HG03432 (cell line): ENCODE data around the gene SEC22C.

Experiments used
- ATAC-seq: cut with Tn5 transposase; IDR thresholded peaks from one replicate; pipeline ENCODE4 v1.9.1; 2021; ENCODE audit warnings: mild to moderate bottlenecking, moderate library complexity; ENCODE audit not compliant: unreplicated experiment

Gene SEC22C

GRCh38 chr3:42515976-42516375 lies 65.8 kb downstream of the SEC22C start:
- no peak for ATAC-seq

GRCh38 chr3:42515391-42515916 lies 66.3 kb downstream of the SEC22C start:
- no peak for ATAC-seq

DNA sequence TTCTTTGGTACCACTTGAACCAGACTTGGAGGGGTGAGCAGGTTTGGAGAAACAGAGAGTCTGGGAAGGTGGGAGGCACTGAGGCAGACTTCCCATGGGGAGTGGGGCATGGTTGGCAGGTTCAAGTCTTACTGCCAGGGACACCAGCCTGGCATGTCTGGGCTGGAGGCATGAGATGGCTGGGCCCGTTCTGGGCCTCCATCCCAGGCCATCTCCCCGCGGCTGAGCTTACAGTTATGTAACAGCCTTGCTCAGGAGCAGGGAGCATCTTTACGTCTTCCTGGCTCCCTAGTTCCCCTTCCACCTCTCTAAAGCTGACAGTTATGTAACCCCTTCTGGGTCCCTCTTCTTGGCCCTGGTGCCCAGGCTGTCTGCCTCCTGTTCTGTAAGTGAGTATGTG lies 66.9 kb downstream of the SEC22C start:
- no peak for ATAC-seq

- ATAC-seq, result no peak
Measured at GRCh38 chr3:42513521-42513920, 68.2 kb downstream of the SEC22C start.

GRCh38 chr3:42513121-42513520 lies 68.6 kb downstream of the SEC22C start:
- ATAC-seq, result no peak

DNA sequence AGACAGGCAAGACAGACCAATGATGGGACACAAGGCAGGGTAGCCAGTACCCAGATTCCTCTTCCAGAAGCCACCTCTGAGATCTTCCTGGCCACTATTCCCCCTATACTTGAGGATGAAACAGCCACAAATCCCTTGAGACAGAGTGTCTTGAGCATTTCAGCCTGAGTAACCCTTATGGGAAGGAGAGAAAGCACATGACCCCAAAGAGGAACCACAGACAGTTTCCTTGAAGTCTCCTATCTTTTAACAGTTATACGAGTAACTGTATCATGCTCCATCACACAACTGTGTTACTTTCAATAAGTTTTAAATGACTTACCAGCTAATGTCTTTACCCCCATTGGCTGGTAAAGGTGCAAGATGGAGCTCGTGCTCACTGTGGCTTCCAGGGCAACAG lies 70.0 kb downstream of the SEC22C start:
- no peak for ATAC-seq

DNA sequence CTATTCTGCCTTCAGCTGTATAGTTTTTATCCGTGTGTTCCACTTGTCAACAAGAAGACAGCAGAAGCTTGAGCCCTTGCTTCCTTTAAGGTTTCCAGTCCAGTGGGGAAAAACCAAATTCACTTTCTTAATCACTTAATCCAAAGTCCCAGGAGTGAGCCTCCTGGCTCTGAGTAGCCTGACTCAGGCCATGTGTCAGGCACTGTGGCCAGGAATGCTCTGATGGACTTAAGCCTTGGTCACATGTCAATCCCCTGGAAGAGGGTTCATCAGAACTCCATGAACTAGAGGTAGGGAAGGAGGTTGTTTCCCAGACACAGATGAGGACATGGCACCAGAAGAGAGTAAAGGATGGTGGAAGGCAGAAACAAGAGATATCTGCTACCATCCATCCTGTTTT lies 70.6 kb downstream of the SEC22C start:
- ATAC-seq, result no peak

- ATAC-seq, result no peak
Measured at GRCh38 chr3:42510325-42510724, 71.4 kb downstream of the SEC22C start.

- ATAC-seq, result no peak
Measured at GRCh38 chr3:42509111-42509510, 72.7 kb downstream of the SEC22C start.

DNA sequence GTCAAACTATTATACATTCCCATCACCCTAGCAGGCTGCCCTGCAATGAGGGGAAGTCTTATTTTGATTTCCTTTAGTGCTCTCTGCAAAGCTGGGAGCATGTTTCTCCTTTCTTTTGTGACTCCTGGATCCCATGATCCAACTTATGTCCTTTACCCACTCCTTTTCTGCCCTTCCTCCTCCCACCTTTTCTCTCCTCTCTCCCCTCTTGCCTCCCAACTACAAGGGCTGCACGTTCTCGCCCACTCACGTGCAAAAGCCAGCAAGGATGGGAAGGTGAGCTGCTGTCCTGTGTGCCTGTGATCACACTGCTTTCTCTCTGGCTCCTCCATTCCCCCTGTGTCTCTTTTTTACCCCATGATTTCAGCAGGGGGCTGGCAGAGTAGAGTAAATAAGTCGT lies 73.2 kb downstream of the SEC22C start:
- no peak for ATAC-seq

DNA sequence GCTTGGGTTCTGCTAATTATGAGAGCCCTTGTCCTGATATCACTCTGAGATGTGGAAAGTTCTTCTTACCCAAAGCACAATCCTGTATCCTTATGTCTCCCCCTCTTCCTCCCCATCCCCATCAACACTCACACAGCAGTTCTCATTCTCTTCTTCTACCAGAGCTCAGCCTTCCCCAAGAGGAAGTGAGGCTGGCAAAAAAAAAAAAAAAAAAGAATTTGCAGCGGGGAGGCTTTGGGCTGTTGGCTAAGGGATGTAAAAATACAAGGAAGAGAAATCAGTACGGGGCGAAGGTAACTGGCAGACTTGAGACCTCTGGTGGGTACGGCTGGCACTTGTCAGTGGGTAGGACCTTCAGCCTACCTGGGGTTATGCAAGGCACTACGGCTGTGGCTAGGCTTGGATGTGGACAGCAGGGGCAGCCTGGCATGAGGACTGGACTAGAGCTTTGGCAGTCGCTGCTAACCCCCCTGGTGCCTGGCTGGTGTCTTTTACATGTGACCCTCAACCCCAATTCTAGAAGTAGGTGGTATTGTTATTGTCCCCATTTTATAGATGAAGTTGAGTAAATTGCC lies 73.9 kb downstream of the SEC22C start:
- no peak for ATAC-seq

DNA sequence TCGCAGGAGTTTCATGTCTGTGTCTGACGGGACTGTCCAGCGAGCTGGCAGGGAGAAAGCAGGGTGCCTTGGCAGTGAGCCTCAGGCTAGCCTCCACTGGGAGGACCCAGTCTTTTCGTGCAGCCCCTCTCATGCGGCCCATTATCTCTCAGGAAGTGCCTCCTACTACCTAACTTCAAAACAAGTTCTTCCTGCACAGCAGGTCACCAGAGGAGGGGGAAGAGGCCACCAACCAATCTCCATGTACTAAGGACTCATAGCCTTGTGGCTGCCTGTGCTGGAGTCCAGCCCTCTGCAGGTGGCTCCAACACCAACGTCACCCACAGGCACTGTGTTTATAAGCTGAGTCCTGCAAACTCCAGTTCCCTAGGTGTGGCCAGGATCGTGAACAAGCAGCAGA lies 74.5 kb downstream of the SEC22C start:
- ATAC-seq, result no peak

DNA sequence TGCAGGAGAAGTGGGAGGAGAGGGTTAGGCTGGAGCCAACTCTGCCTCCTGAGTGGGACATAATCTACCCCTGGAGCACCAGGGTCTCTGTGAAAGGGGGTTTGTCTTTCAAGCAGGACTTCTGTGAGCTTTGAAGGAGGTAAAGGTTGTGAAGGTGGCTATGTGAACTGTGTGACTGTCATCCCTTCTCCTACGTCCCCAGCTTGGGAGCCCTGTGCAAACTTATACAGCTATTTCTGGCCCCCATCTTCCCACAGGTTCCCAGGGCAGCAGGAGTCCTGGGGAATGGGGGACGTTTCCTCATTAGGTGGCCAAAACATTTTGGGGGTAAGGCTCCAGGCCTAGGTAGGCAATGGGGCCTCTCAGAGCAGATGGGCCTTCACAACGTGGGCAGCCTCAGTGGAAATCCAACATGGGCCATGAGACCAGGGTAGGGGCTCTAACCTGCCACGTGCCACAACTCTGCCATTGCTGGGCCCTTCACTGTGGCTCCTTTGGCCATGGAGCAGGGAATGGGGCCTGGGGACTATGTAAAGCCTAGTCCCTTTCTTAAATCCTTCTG lies 75.8 kb downstream of the SEC22C start:
- ATAC-seq, result no peak

DNA sequence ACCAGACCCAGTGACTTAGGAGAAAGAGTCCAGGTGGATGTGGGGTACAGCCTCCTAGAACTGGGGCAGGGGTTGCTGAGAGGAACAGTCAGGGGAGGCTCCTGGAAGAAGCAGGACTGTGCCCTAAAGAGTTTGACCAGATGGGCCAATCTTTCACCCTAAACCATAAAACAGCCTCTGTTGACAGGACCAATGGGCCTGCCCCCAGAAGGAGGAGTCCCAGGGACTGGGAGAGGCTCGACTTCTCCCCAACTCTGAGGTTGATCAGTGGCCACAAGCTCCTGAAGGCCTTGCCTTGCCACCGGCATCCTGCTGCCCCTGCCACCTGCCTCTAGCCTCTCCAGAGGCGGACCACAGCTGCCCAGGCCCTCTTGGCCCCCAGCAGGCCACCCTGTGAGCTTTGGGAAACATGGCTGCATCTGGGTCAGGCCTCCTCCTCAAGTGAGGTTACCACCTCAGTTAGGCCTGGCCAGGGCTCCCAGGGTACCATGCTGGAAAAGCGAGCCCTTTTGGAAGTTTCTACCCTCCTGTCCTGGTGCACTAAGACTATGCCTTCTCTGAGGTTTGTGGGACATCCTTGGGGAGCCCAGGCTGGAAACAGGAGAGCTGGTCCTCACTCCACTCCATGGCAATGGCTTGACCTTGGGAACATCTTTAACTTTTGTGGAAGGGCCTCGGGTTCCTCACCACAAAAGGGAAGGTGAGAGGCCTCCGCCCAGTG lies 76.5 kb downstream of the SEC22C start:
- ATAC-seq, result no peak

- no peak for ATAC-seq
Measured at GRCh38 chr3:42504334-42505127, 77.2 kb downstream of the SEC22C start.

- no peak for ATAC-seq
Measured at GRCh38 chr3:42503957-42504333, 77.8 kb downstream of the SEC22C start.

GRCh38 chr3:42503251-42503924 lies 78.4 kb downstream of the SEC22C start:
- ATAC-seq, result no peak

DNA sequence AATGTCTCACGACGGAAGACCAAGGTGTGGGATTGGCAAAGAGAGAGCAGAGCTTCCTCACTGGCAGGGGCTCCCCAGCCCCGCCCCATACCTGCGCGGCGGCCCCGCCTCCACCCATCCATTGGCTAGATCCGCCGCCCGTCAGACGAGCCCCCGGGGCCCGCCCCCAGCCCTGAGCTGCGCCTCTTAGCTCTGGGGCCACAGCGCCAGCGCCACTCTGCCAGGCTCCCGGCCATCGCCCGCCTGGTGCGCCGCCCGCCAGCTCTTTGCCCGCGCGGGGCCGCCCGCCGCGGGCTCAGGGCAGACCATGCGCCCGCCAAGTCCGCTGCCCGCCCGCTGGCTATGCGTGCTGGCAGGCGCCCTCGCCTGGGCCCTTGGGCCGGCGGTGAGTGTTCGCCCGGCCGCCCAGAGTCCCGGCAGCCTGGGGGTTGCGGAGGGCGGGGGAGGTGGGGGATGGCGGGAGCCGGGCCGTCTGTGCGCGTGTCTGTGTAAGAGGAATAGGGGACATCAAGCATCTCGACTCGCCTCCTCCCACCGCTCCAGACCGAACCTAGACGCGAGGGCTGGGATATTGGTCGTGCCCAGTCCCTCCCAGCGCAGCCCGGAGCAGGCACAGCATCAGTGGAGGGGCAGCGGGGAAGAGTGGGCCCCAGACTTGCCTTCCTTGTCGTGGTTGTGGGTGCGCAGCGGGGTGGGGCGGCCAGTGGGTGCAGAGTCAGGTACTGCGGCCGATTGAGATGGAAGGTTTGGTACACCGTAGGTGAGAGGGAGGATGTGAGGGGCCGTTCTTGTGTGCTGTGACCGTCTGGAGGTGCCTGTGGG lies 79.1 kb downstream of the SEC22C start, which contains the start of gene VIPR1:
VIPR1 (plus strand) TSS at position 215 of the 822 bp plus-strand sequence; CDS start at position 308, 93 bp downstream.
- ATAC-seq, result peak; percentile 93

DNA sequence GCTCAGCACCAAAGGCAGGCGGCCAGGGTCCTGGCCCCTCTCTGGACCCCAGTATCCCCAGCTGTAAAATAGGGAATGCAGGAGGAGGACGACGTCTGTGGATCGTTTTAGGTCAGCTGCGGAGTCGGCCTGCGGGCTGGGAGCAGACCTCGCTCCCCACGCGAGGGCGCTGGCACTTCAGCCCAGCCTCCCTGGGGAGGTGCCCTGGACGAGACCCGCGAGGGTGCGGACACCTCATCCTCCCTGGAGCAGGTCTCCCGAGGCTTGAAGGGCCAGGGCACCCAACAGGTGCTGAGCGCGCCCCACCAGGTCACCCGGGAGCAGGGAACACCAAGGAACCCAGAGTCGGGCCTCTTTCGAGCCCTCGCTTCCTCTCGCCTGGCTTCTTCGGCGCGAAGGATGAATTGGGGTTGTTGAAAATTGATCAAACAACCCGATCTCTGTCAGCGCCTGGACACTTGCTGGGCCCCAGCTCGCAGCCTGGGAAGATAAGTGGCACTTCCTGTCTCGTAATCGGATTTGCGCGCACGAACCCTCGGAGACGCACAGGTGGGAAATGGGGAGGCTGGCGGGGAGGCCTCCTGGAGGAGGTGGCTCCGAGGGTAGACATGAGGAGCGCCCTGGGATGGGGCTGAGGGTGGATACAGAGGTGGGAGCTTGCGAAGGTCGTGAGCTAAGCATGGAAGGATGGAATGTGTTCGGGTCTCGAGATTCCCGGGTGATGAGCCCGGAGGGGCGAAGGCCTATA lies 79.9 kb downstream of the SEC22C start:
- ATAC-seq, result peak; percentile 42
